Calu3 (cell line): ENCODE data around the gene FOSB. TPM values are rescaled to one million over a fixed set of nuclear protein-coding genes. Genes with fewer than 3 reads are reported as not detected.

Source experiments
- BruUV-seq: library from RNA; stranded (reverse); fragments of 400-500 nt; replicated peaks from 2 replicates; lab custom pipeline; 2021; lab: Mats Ljungman, UMichigan
- CTCF ChIA-PET: fragments of 300-600 bp; sonication (Branson Sonifier 250); formaldehyde crosslinking; loops from one replicate; lab custom pipeline; 2022; ENCODE audit warnings: antibody characterized with exemption; lab: Charles Lee
- DNase-seq: peaks from one replicate; pipeline ENCODE4 v3.0.0; 2022
- H3K27ac Mint-ChIP-seq: one replicate; pipeline ENCODE4 v1.8.0; 2022; ENCODE audit warnings: mixed read lengths; ENCODE audit not compliant: unreplicated experiment
- H3K27me3 Mint-ChIP-seq: one replicate; pipeline ENCODE4 v1.8.0; 2022; ENCODE audit warnings: mixed read lengths; ENCODE audit not compliant: unreplicated experiment
- H3K36me3 Mint-ChIP-seq: one replicate; pipeline ENCODE4 v1.8.0; 2022; ENCODE audit warnings: mild to moderate bottlenecking, moderate library complexity, mixed read lengths; ENCODE audit not compliant: insufficient read depth, unreplicated experiment
- H3K4me1 Mint-ChIP-seq: one replicate; pipeline ENCODE4 v1.8.0; 2022; ENCODE audit warnings: mild to moderate bottlenecking, low read depth, mixed read lengths; ENCODE audit not compliant: unreplicated experiment
- H3K4me3 Mint-ChIP-seq: one replicate; pipeline ENCODE4 v1.8.0; 2022; ENCODE audit warnings: mild to moderate bottlenecking, low read depth, moderate library complexity, mixed read lengths; ENCODE audit not compliant: unreplicated experiment
- H3K9me3 Mint-ChIP-seq: one replicate; pipeline ENCODE4 v1.8.0; 2022; ENCODE audit warnings: low read depth, mixed read lengths; ENCODE audit not compliant: unreplicated experiment
- intact Hi-C: fragments of 100-400 bp; cut with micrococcal nuclease; formaldehyde crosslinking; loops from one replicate; pipeline ENCODE4 v1.10.0; 2022; ENCODE audit not compliant: unreplicated experiment
- total RNA-seq: library from RNA; stranded (reverse); gene quantifications from 2 replicates; pipeline ENCODE4 v1.2.3, GENCODE V29; 2022
- TF ChIP-seq, protein P1 (sequence below): fragments of 200-600 bp; IDR thresholded peaks from one replicate; pipeline ENCODE4 v1.8.0; 2022; ENCODE audit warnings: antibody characterized with exemption; ENCODE audit not compliant: unreplicated experiment

The FOSB gene
- total RNA-seq, 1 experiment from 2014 or later = 23.8 TPM

DNA sequence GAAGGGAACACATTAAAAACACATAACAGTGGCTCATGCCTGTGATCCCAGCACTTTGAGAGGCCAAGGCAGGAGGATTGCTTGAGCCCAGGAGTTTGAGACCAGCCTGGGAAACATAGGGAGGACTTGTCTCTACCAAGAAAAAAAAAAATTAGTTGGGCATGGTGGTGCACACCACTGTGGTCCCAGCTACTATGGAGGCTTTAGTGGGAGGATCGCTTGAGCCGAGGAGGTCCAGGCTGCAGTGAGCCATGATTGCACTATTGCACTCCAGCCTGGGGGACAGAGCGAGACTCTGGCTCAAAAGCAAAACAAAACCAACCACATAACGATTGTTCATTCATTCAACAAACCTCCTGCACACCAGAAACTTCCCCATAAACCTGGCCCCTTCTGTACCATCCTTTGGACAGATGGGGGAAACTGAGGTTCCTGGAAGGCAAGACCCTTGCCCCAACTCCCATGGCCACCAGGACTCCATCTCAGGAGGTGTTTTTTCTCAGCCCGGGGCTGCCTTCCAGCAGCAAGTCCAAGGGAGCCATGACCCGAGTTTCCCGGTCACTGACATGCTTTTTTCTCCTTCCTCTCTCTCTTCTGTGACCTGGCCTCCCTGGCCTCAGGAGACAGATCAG is 4.3 kb downstream of the FOSB start:
- H3K27me3 Mint-ChIP-seq = peaks cover 14% of the 10 kb centered on the region
- intact Hi-C loops = no loop called here
- peak overlapping the region; percentile 99 for H3K27ac Mint-ChIP-seq
- H3K4me3 Mint-ChIP-seq = peak overlapping the region; percentile 20
- H3K9me3 Mint-ChIP-seq = no peaks in the 10 kb centered on the region
- DNase-seq = no peak
- TF ChIP-seq, protein P1, sequence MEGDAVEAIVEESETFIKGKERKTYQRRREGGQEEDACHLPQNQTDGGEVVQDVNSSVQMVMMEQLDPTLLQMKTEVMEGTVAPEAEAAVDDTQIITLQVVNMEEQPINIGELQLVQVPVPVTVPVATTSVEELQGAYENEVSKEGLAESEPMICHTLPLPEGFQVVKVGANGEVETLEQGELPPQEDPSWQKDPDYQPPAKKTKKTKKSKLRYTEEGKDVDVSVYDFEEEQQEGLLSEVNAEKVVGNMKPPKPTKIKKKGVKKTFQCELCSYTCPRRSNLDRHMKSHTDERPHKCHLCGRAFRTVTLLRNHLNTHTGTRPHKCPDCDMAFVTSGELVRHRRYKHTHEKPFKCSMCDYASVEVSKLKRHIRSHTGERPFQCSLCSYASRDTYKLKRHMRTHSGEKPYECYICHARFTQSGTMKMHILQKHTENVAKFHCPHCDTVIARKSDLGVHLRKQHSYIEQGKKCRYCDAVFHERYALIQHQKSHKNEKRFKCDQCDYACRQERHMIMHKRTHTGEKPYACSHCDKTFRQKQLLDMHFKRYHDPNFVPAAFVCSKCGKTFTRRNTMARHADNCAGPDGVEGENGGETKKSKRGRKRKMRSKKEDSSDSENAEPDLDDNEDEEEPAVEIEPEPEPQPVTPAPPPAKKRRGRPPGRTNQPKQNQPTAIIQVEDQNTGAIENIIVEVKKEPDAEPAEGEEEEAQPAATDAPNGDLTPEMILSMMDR = no peak
- H3K4me1 Mint-ChIP-seq = peaks cover 45% of the 10 kb centered on the region
- CTCF ChIA-PET = interaction anchor here (1.4 kb wide), 1 partner anchor 33 kb away, joined by 4 read pairs; no protein-coding TSS in a partner anchor
- no TSS peak for BruUV-seq
- H3K36me3 Mint-ChIP-seq = peaks cover 98% of the 10 kb centered on the region

DNA sequence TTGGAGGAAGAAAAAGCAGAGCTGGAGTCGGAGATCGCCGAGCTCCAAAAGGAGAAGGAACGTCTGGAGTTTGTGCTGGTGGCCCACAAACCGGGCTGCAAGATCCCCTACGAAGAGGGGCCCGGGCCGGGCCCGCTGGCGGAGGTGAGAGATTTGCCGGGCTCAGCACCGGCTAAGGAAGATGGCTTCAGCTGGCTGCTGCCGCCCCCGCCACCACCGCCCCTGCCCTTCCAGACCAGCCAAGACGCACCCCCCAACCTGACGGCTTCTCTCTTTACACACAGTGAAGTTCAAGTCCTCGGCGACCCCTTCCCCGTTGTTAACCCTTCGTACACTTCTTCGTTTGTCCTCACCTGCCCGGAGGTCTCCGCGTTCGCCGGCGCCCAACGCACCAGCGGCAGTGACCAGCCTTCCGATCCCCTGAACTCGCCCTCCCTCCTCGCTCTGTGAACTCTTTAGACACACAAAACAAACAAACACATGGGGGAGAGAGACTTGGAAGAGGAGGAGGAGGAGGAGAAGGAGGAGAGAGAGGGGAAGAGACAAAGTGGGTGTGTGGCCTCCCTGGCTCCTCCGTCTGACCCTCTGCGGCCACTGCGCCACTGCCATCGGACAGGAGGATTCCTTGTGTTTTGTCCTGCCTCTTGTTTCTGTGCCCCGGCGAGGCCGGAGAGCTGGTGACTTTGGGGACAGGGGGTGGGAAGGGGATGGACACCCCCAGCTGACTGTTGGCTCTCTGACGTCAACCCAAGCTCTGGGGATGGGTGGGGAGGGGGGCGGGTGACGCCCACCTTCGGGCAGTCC is 5.0 kb downstream of the FOSB start:
- CTCF ChIA-PET = interaction anchor here (1.4 kb wide), 1 partner anchor 34 kb away, joined by 4 read pairs; no protein-coding TSS in a partner anchor
- H3K27ac Mint-ChIP-seq = peak overlapping the region; percentile 99
- peaks cover 51% of the 10 kb centered on the region for H3K4me1 Mint-ChIP-seq
- intact Hi-C loops = no loop called here
- peaks cover 95% of the 10 kb centered on the region for H3K36me3 Mint-ChIP-seq
- no peak for DNase-seq
- H3K4me3 Mint-ChIP-seq = peak overlapping the region; percentile 2
- TF ChIP-seq, protein P1 = no peak
- no TSS peak for BruUV-seq
- no peaks in the 10 kb centered on the region for H3K9me3 Mint-ChIP-seq
- H3K27me3 Mint-ChIP-seq = peaks cover 14% of the 10 kb centered on the region

DNA sequence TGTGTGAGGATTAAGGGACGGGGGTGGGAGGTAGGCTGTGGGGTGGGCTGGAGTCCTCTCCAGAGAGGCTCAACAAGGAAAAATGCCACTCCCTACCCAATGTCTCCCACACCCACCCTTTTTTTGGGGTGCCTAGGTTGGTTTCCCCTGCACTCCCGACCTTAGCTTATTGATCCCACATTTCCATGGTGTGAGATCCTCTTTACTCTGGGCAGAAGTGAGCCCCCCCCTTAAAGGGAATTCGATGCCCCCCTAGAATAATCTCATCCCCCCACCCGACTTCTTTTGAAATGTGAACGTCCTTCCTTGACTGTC is 5.5 kb downstream of the FOSB start:
- H3K27me3 Mint-ChIP-seq = peaks cover 14% of the 10 kb centered on the region
- peaks cover 95% of the 10 kb centered on the region for H3K36me3 Mint-ChIP-seq
- peaks cover 52% of the 10 kb centered on the region for H3K4me1 Mint-ChIP-seq
- peak overlapping the region; percentile 58 for H3K27ac Mint-ChIP-seq
- TF ChIP-seq, protein P1 = no peak
- no peaks in the 10 kb centered on the region for H3K9me3 Mint-ChIP-seq
- DNase-seq = no peak
- no peak overlapping the region for H3K4me3 Mint-ChIP-seq
- intact Hi-C loops = no loop called here
- no TSS peak for BruUV-seq
- CTCF ChIA-PET = interaction anchor here (1.4 kb wide), 1 partner anchor 34 kb away, joined by 4 read pairs; no protein-coding TSS in a partner anchor

DNA sequence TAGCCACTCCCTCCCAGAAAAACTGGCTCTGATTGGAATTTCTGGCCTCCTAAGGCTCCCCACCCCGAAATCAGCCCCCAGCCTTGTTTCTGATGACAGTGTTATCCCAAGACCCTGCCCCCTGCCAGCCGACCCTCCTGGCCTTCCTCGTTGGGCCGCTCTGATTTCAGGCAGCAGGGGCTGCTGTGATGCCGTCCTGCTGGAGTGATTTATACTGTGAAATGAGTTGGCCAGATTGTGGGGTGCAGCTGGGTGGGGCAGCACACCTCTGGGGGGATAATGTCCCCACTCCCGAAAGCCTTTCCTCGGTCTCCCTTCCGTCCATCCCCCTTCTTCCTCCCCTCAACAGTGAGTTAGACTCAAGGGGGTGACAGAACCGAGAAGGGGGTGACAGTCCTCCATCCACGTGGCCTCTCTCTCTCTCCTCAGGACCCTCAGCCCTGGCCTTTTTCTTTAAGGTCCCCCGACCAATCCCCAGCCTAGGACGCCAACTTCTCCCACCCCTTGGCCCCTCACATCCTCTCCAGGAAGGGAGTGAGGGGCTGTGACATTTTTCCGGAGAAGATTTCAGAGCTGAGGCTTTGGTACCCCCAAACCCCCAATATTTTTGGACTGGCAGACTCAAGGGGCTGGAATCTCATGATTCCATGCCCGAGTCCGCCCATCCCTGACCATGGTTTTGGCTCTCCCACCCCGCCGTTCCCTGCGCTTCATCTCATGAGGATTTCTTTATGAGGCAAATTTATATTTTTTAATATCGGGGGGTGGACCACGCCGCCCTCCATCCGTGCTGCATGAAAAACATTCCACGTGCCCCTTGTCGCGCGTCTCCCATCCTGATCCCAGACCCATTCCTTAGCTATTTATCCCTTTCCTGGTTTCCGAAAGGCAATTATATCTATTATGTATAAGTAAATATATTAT is 6.1 kb downstream of the FOSB start:
- no peak overlapping the region for H3K4me3 Mint-ChIP-seq
- CTCF ChIA-PET = interaction anchor here (1.4 kb wide), 1 partner anchor 35 kb away, joined by 4 read pairs; no protein-coding TSS in a partner anchor
- peaks cover 51% of the 10 kb centered on the region for H3K4me1 Mint-ChIP-seq
- TF ChIP-seq, protein P1 = no peak
- DNase-seq = no peak
- H3K36me3 Mint-ChIP-seq = peaks cover 95% of the 10 kb centered on the region
- peaks cover 14% of the 10 kb centered on the region for H3K27me3 Mint-ChIP-seq
- peak overlapping the region; percentile 58 for H3K27ac Mint-ChIP-seq
- no TSS peak for BruUV-seq
- H3K9me3 Mint-ChIP-seq = no peaks in the 10 kb centered on the region
- intact Hi-C loops = no loop called here
